HG03060 (cell line): ENCODE data around the gene ATP1A3.

ENCODE experiments used
- ATAC-seq: cut with Tn5 transposase; IDR thresholded peaks from one replicate; pipeline ENCODE4 v1.9.1; 2021; ENCODE audit warnings: low read depth, moderate number of reproducible peaks; ENCODE audit not compliant: unreplicated experiment

Gene ATP1A3

DNA sequence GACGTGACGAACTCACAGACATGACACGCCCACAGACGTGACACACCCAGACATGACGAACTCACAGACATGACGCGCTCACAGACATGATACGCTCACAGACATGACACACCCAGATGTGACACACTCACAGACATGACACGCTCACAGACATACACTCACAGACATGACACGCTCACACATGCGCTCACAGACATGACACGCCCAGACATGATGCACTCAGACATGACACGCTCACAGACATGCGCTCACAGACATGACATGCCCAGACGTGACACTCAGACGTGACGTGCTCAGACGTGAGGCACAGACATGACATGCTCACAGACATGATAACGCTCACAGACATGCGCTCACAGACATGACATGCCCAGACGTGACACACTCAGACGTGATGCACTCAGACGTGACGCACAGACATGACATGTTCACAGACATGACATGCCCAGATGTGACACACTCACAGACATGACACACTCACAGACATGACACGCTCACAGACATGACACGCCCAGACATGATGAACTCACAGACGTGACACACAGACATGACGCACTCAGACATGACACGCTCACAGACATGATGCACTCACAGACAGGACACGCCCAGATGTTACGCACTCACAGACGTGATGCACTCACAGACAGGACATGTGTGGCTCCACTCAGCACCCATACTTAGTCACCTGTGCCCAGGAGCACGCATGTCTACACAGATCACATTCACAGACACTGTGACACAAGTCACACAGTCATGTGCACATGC is 73.9 kb downstream of the ATP1A3 start:
- no peak for ATAC-seq

DNA sequence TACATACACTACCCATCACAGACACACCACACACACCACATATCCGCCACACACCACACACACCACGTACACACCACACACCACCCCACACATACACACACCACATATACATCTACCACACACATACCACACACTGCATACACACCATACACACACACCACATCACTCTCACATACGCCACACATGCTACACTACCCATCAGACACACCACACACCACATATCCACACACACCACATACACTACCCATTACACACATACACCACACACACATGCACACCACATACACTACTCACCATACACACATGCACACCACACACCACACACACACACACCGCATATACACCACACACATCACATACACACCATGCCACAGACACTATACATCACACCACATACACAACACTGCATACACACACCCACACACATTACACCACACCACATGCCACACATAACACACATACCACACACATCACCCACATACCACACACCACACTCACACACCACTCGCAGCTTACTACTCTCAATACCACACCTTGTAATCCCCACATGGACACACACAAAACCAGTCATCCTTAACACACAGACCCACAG is 75.3 kb downstream of the ATP1A3 start:
- no peak for ATAC-seq

DNA sequence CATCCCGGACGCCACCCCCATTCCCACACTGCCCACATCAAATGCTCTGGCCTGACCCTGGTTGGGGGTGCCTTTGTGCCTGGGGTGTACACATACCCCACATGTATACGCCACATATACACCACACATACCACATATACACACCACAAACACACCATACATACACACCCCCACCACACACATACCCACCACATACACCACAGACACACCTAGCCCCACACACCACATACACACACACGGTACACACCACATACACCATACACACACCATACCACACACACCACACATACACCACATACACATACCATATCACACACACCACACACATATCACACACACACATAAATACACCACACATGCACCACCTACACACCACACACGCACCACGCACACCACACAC is 75.9 kb downstream of the ATP1A3 start:
- no peak for ATAC-seq

DNA sequence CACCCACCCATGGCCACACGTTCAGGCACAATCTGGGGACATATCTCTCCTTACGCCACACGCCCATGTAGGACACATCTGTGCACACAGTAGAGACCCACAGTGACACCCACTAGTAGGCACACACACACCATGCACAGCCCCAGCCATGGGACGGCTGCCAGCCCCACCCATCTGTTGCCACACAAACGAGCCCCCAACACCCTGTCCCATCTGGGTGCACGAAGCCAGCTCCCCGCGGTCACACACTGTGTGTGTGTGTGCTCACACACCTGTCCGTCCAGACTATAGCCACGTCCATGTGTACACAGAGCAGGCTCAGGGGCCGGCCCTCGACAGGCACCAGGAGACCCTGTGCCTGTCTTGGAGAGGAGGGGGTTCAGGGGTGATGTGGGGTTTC is 76.4 kb downstream of the ATP1A3 start:
- no peak for ATAC-seq
